GM23338 (cell line): ENCODE results near the gene OR13A1. TPM values are rescaled to one million over a fixed set of nuclear protein-coding genes. Genes with fewer than 3 reads are reported as not detected.

Experiments
- ATAC-seq: fragments of 200-7000 bp; cut with Tn5 transposase; 3 replicates; pipeline ENCODE4 v1.9.1; 2020
- DNase-seq: peaks from one replicate; pipeline ENCODE4 v3.0.0-alpha.2; 2015; ENCODE audit warnings: low spot score
- H2AFZ ChIP-seq: fragments of 200-600 bp; sonication (generic); 2 replicates; pipeline ENCODE4 v1.8.0; 2016; ENCODE audit warnings: antibody characterized with exemption, mild to moderate bottlenecking, moderate library complexity
- H3F3A ChIP-seq: fragments of 200-600 bp; sonication (generic); replicated peaks from 2 replicates; pipeline ENCODE4 v1.8.0; 2017; ENCODE audit warnings: antibody characterized with exemption, mixed run types, low read depth
- H3K27ac ChIP-seq: fragments of 200-600 bp; sonication (generic); 2 replicates; pipeline ENCODE4 v1.6.1; 2016; ENCODE audit warnings: low read depth
- H3K27me3 ChIP-seq: fragments of 200-600 bp; sonication (generic); 2 replicates; pipeline ENCODE4 v1.8.0; 2016; ENCODE audit warnings: mild to moderate bottlenecking, mixed run types, moderate library complexity; ENCODE audit not compliant: insufficient read depth
- H3K36me3 ChIP-seq: fragments of 200-600 bp; sonication (generic); 2 replicates; pipeline ENCODE4 v1.8.0; 2016; ENCODE audit warnings: mild to moderate bottlenecking; ENCODE audit not compliant: insufficient read depth
- H3K4me1 ChIP-seq: fragments of 200-600 bp; sonication (generic); 2 replicates; pipeline ENCODE4 v1.8.0; 2016; ENCODE audit warnings: mild to moderate bottlenecking, moderate library complexity; ENCODE audit not compliant: insufficient read depth
- H3K4me2 ChIP-seq: fragments of 200-600 bp; sonication (generic); 2 replicates; pipeline ENCODE4 v1.7.1; 2017; ENCODE audit warnings: mixed run types
- H3K4me3 ChIP-seq: fragments of 200-600 bp; sonication (generic); 2 replicates; pipeline ENCODE4 v1.6.1; 2016; ENCODE audit warnings: mixed run types
- H3K79me2 ChIP-seq: fragments of 200-600 bp; sonication (generic); replicated peaks from 2 replicates; pipeline ENCODE4 v1.8.0; 2017; ENCODE audit warnings: mild to moderate bottlenecking; ENCODE audit not compliant: insufficient read depth
- H3K9me2 ChIP-seq: fragments of 200-600 bp; sonication (generic); 2 replicates; pipeline ENCODE4 v1.8.0; 2017; ENCODE audit not compliant: insufficient read depth
- H4K20me1 ChIP-seq: fragments of 200-600 bp; sonication (generic); replicated peaks from 2 replicates; pipeline ENCODE4 v1.8.0; 2017; ENCODE audit warnings: mild to moderate bottlenecking; ENCODE audit not compliant: insufficient read depth
- H3K27ac Mint-ChIP-seq: 2 replicates; pipeline ENCODE4 v1.8.0; 2020; ENCODE audit warnings: inconsistent platforms, mild to moderate bottlenecking, moderate library complexity, mixed read lengths
- H3K27me3 Mint-ChIP-seq: 3 replicates; pipeline ENCODE4 v1.8.0; 2022; ENCODE audit warnings: low read depth, mild to moderate bottlenecking, moderate library complexity, mixed read lengths, inconsistent platforms; ENCODE audit not compliant: insufficient read depth, poor library complexity
- H3K36me3 Mint-ChIP-seq: 3 replicates; pipeline ENCODE4 v1.8.0; 2021; ENCODE audit warnings: low read depth, mild to moderate bottlenecking, inconsistent platforms, moderate library complexity, mixed read lengths
- H3K4me1 Mint-ChIP-seq: 3 replicates; pipeline ENCODE4 v1.8.0; 2020; ENCODE audit warnings: mild to moderate bottlenecking, inconsistent platforms, mixed read lengths
- H3K4me3 Mint-ChIP-seq: 3 replicates; pipeline ENCODE4 v1.8.0; 2021; ENCODE audit warnings: moderate library complexity, mild to moderate bottlenecking, inconsistent platforms, mixed read lengths
- H3K9me3 Mint-ChIP-seq: 3 replicates; pipeline ENCODE4 v1.8.0; 2020; ENCODE audit warnings: moderate library complexity, mild to moderate bottlenecking, inconsistent platforms, mixed read lengths
- CTCF ChIP-seq, 2 experiments: fragments of 200-600 bp in 1 of 2; sonication (generic) in 1 of 2; conservative IDR thresholded peaks; 2 replicates each; pipeline versions ENCODE4 v1.5.1 to v1.6.1; 2016 to 2017; ENCODE audit warnings: antibody characterized with exemption in 2 of 2, low read depth in 2 of 2, mild to moderate bottlenecking in 2 of 2, moderate library complexity in 1 of 2
- EZH2 ChIP-seq: fragments of 200-600 bp; sonication (generic); IDR thresholded peaks from one replicate; pipeline ENCODE4 v1.8.0; 2017; ENCODE audit warnings: antibody characterized with exemption, mild to moderate bottlenecking, low read depth; ENCODE audit not compliant: unreplicated experiment
- JUNB ChIP-seq: IDR thresholded peaks from one replicate; pipeline ENCODE4 v1.6.1; 2016; ENCODE audit warnings: antibody characterized with exemption; ENCODE audit not compliant: unreplicated experiment
- NANOG ChIP-seq: IDR thresholded peaks from 2 replicates; pipeline ENCODE4 v1.6.1; 2016; ENCODE audit warnings: antibody characterized with exemption, borderline replicate concordance
- STAT1 ChIP-seq: IDR thresholded peaks from one replicate; pipeline ENCODE4 v1.6.1; 2016; ENCODE audit warnings: antibody characterized with exemption; ENCODE audit not compliant: unreplicated experiment
- ZNF114 ChIP-seq: fragments of 250-450 bp; sonication (Bioruptor Pico); IDR thresholded peaks from 2 replicates; pipeline ENCODE4 v1.5.0; 2020; ENCODE audit warnings: mild to moderate bottlenecking, moderate library complexity
- ZNF331 ChIP-seq: fragments of 250-450 bp; sonication (Bioruptor Pico); IDR thresholded peaks from 2 replicates; pipeline ENCODE4 v1.5.0; 2020; ENCODE audit warnings: low read depth, mild to moderate bottlenecking, moderate library complexity
- polyA plus RNA-seq: library from polyadenylated mRNA; unstranded; fragments of >200 nt; fragmentation: Nextera tagmentation; extraction: Ambion mirVana; gene quantifications from 2 replicates; pipeline ENCODE4 v1.2.1, GENCODE V29; 2016
- total RNA-seq: library from RNA; depleted of rRNA; stranded (reverse); fragments of >200 nt; shearing (Covaris generic); gene quantifications from 2 replicates; pipeline ENCODE4 v1.2.3, GENCODE V29; 2014
- TF ChIP-seq, protein P1 (sequence below): fragments of 250-450 bp; sonication (Bioruptor Pico); IDR thresholded peaks from 2 replicates; pipeline ENCODE4 v1.5.0; 2020; ENCODE audit warnings: mild to moderate bottlenecking, moderate library complexity
- TF ChIP-seq, protein P2 (sequence below): IDR thresholded peaks from one replicate; pipeline ENCODE4 v1.6.1; 2018; ENCODE audit warnings: antibody characterized with exemption; ENCODE audit not compliant: unreplicated experiment

OR13A1 gene
- total and polyA plus RNA-seq, 2 experiments from 2014 or later = 0.21 TPM; not detected in 1

DNA sequence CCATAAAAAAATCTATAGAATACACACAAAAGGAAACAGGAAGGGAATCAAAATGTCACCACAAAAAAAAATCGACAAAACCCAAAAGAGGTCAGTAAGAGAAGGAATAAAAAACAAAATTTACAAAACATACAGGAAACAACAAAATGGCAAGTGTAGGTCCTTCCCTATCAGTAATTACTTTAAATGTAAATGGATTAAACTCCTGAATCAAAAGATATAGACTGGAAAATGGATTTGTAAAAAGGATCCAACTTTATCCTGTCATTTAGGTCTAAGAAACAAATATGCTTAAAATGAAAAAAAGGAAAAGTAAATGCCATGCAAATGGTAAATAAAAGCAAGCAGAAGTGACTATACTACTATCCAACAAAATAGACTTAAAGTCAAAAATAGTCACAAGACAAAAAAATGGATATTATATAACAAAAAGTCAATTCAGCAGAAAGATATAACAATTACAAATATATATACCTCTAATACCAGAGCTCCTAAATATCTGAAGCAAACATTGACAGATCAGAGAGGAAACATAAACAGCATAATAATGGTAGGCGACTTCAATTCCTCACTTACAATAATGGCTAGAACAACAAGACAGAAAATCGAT is 2.0 kb downstream of the OR13A1 start (continued):
- TF ChIP-seq, protein P1, sequence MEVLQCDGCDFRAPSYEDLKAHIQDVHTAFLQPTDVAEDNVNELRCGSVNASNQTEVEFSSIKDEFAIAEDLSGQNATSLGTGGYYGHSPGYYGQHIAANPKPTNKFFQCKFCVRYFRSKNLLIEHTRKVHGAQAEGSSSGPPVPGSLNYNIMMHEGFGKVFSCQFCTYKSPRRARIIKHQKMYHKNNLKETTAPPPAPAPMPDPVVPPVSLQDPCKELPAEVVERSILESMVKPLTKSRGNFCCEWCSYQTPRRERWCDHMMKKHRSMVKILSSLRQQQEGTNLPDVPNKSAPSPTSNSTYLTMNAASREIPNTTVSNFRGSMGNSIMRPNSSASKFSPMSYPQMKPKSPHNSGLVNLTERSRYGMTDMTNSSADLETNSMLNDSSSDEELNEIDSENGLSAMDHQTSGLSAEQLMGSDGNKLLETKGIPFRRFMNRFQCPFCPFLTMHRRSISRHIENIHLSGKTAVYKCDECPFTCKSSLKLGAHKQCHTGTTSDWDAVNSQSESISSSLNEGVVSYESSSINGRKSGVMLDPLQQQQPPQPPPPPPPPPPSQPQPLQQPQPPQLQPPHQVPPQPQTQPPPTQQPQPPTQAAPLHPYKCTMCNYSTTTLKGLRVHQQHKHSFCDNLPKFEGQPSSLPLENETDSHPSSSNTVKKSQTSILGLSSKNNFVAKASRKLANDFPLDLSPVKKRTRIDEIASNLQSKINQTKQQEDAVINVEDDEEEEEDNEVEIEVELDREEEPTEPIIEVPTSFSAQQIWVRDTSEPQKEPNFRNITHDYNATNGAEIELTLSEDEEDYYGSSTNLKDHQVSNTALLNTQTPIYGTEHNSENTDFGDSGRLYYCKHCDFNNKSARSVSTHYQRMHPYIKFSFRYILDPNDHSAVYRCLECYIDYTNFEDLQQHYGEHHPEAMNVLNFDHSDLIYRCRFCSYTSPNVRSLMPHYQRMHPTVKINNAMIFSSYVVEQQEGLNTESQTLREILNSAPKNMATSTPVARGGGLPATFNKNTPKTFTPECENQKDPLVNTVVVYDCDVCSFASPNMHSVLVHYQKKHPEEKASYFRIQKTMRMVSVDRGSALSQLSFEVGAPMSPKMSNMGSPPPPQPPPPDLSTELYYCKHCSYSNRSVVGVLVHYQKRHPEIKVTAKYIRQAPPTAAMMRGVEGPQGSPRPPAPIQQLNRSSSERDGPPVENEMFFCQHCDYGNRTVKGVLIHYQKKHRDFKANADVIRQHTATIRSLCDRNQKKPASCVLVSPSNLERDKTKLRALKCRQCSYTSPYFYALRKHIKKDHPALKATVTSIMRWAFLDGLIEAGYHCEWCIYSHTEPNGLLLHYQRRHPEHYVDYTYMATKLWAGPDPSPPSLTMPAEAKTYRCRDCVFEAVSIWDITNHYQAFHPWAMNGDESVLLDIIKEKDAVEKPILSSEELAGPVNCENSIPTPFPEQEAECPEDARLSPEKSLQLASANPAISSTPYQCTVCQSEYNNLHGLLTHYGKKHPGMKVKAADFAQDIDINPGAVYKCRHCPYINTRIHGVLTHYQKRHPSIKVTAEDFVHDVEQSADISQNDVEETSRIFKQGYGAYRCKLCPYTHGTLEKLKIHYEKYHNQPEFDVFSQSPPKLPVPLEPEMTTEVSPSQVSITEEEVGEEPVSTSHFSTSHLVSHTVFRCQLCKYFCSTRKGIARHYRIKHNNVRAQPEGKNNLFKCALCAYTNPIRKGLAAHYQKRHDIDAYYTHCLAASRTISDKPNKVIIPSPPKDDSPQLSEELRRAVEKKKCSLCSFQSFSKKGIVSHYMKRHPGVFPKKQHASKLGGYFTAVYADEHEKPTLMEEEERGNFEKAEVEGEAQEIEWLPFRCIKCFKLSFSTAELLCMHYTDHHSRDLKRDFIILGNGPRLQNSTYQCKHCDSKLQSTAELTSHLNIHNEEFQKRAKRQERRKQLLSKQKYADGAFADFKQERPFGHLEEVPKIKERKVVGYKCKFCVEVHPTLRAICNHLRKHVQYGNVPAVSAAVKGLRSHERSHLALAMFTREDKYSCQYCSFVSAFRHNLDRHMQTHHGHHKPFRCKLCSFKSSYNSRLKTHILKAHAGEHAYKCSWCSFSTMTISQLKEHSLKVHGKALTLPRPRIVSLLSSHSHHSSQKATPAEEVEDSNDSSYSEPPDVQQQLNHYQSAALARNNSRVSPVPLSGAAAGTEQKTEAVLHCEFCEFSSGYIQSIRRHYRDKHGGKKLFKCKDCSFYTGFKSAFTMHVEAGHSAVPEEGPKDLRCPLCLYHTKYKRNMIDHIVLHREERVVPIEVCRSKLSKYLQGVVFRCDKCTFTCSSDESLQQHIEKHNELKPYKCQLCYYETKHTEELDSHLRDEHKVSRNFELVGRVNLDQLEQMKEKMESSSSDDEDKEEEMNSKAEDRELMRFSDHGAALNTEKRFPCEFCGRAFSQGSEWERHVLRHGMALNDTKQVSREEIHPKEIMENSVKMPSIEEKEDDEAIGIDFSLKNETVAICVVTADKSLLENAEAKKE (CRISPR knock-in tag) = no peak
- no peak for TF ChIP-seq CTCF (conservative IDR thresholded peaks at IDR 0.05; ENCODE audit: low read depth in 2 of 2)

DNA sequence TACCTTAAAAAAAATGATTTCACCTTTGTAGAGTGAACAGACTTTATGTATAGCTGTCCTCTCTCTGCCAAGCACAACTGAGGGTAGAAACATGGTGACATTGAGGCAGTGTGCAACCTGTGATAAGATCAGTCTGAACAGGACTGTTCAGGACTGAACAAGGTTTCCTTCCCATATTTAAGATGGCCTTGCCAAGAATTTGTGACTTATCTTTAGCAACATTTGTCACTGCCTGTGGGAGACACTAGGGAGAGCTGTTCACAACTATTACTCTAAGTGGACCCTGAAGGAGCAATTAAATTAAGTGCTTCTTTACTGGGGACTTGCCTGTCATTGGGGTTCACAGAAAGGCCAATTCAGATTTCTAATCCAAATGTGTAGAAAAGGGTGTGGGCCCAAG is 6.7 kb downstream of the OR13A1 start:
- H3K79me2 ChIP-seq = no peaks in the 10 kb centered on the region
- no peak overlapping the region for H3K27ac Mint-ChIP-seq
- no peaks in the 10 kb centered on the region for H4K20me1 ChIP-seq
- H3K27me3 ChIP-seq = no peaks in the 10 kb centered on the region
- no peaks in the 10 kb centered on the region for H3K36me3 Mint-ChIP-seq
- peak; percentile 52 for DNase-seq
- H3K27ac ChIP-seq = no peak overlapping the region
- no peaks in the 10 kb centered on the region; the same call in 1 of the 2 replicates for H3K36me3 ChIP-seq
- H3K4me3 Mint-ChIP-seq = no peak overlapping the region
- H3K9me3 Mint-ChIP-seq = no peaks in the 10 kb centered on the region; the same call in 2 of the 3 replicates
- ATAC-seq = peak; percentile 66
- no peaks in the 10 kb centered on the region for H3K27me3 Mint-ChIP-seq
- H3K4me1 Mint-ChIP-seq = peaks cover 15% of the 10 kb centered on the region
- H3K4me2 ChIP-seq = peak overlapping the region; percentile 36; the same call in 1 of the 2 replicates
- no peaks in the 10 kb centered on the region for H3F3A ChIP-seq
- no peak for TF ChIP-seq STAT1
- TF ChIP-seq CTCF (conservative IDR thresholded peaks at IDR 0.05; ENCODE audit: low read depth in 2 of 2) = peak; percentile 44 to 57
- TF ChIP-seq, protein P2, sequence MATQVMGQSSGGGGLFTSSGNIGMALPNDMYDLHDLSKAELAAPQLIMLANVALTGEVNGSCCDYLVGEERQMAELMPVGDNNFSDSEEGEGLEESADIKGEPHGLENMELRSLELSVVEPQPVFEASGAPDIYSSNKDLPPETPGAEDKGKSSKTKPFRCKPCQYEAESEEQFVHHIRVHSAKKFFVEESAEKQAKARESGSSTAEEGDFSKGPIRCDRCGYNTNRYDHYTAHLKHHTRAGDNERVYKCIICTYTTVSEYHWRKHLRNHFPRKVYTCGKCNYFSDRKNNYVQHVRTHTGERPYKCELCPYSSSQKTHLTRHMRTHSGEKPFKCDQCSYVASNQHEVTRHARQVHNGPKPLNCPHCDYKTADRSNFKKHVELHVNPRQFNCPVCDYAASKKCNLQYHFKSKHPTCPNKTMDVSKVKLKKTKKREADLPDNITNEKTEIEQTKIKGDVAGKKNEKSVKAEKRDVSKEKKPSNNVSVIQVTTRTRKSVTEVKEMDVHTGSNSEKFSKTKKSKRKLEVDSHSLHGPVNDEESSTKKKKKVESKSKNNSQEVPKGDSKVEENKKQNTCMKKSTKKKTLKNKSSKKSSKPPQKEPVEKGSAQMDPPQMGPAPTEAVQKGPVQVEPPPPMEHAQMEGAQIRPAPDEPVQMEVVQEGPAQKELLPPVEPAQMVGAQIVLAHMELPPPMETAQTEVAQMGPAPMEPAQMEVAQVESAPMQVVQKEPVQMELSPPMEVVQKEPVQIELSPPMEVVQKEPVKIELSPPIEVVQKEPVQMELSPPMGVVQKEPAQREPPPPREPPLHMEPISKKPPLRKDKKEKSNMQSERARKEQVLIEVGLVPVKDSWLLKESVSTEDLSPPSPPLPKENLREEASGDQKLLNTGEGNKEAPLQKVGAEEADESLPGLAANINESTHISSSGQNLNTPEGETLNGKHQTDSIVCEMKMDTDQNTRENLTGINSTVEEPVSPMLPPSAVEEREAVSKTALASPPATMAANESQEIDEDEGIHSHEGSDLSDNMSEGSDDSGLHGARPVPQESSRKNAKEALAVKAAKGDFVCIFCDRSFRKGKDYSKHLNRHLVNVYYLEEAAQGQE = no peak
- no peak for TF ChIP-seq NANOG
- TF ChIP-seq ZNF331 (CRISPR knock-in tag) = no peak
- no peak for TF ChIP-seq EZH2
- no peak for TF ChIP-seq JUNB
- no peak for TF ChIP-seq ZNF114 (CRISPR knock-in tag)
- no peaks in the 10 kb centered on the region for H3K9me2 ChIP-seq
- H3K4me3 ChIP-seq = no peak overlapping the region
- peaks cover 22% of the 10 kb centered on the region for H3K4me1 ChIP-seq
- peak overlapping the region; percentile 19; the same call in 1 of the 2 replicates for H2AFZ ChIP-seq
